ENCODE data around the gene RHD. TPM values are rescaled to one million over a fixed set of nuclear protein-coding genes. Genes with fewer than 3 reads are reported as not detected.

The RHD gene
- polyA plus RNA-seq, 1 of the 3 experiments (the other 2 are of a cell fraction) = not detected

DNA sequence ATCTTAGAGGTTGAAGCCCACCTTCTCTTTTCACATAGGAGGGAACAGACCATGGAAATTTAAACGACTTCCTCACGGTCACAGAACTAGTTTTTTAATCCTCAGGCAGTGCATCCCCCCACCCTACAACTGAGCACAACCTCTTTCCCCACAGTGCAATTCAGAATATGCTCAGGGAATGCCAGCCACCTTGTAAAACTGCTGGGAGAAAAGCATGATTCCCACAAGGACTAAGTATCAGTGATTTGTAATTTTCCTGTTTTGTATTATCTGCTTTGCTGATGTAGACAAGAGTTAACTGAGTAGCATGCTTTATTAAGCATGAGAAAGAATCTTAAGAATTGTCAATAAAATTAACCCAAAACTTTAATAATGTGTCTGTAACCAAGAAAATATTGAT, 89.6 kb downstream of the RHD start:
- POLR2A ChIA-PET = no interaction called here

More for the DNA sequence above, 89.6 kb downstream of the RHD start:
- 93% methylated on average over 2 of the region's 2 CpGs for WGBS (ENCODE audit: low lambda C conversion rate)
- H3K27me3 ChIP-seq (ENCODE audit: insufficient read depth) = no peaks in the 10 kb centered on the region
- peaks cover 27 to 46% of the 10 kb centered on the region in 2 experiments for H3K36me3 ChIP-seq (replicated peaks in 1 of 2; ENCODE audit: control insufficient read depth in 1 of 2, insufficient read depth in 2 of 2, low read length in 1 of 2)
- peaks cover 24% of the 10 kb centered on the region; the same call in 1 of the 2 replicates for H3K79me2 ChIP-seq (ENCODE audit: insufficient read depth)
- no peak overlapping the region for H3K4me2 ChIP-seq
- peaks cover 22% of the 10 kb centered on the region for H3F3A ChIP-seq (replicated peaks; ENCODE audit: insufficient read depth)
- H3K27ac ChIP-seq (ENCODE audit: low read depth in 2 of 2, low read length in 1 of 2) = peak overlapping the region in 1 of 2 experiments; percentile 78; a peak in 3 of 4 replicates
- H3K9me3 ChIP-seq = no peaks in the 10 kb centered on the region
- H3K4me1 ChIP-seq (ENCODE audit: control insufficient read depth in 1 of 2, insufficient read depth in 2 of 2, low read depth in 1 of 2, low read length in 1 of 2) = peaks cover 0 to 7% of the 10 kb centered on the region in 2 experiments; a peak in 1 of 4 replicates
- DNase-seq = no peak
- CTCF ChIA-PET = no interaction called here
- H3K9ac ChIP-seq = no peak overlapping the region
- no peaks in the 10 kb centered on the region for H3K9me2 ChIP-seq
- TF ChIP-seq, protein P1, sequence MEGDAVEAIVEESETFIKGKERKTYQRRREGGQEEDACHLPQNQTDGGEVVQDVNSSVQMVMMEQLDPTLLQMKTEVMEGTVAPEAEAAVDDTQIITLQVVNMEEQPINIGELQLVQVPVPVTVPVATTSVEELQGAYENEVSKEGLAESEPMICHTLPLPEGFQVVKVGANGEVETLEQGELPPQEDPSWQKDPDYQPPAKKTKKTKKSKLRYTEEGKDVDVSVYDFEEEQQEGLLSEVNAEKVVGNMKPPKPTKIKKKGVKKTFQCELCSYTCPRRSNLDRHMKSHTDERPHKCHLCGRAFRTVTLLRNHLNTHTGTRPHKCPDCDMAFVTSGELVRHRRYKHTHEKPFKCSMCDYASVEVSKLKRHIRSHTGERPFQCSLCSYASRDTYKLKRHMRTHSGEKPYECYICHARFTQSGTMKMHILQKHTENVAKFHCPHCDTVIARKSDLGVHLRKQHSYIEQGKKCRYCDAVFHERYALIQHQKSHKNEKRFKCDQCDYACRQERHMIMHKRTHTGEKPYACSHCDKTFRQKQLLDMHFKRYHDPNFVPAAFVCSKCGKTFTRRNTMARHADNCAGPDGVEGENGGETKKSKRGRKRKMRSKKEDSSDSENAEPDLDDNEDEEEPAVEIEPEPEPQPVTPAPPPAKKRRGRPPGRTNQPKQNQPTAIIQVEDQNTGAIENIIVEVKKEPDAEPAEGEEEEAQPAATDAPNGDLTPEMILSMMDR (IDR thresholded peaks at IDR 0.05) = no peak
- TF ChIP-seq RAD21 (IDR thresholded peaks at IDR 0.05; ENCODE audit: low read length) (no peak), ELF1 (IDR thresholded peaks at IDR 0.05) (no peak), GABPA (IDR thresholded peaks at IDR 0.05; ENCODE audit: low read depth) (no peak), MEF2A (IDR thresholded peaks at IDR 0.05; ENCODE audit: borderline replicate concordance, low read depth) (no peak), YY1 (IDR thresholded peaks at IDR 0.05; ENCODE audit: low read depth) (no peak), NRF1 (IDR thresholded peaks at IDR 0.05; ENCODE audit: low read depth, low read length) (no peak), RCOR1 (IDR thresholded peaks at IDR 0.05; ENCODE audit: low read length) (no peak), JUND (IDR thresholded peaks at IDR 0.05) (no peak), SIN3A (IDR thresholded peaks at IDR 0.05; ENCODE audit: borderline replicate concordance, low read depth, low read length) (no peak), GATA2 (CRISPR knock-in tag; IDR thresholded peaks at IDR 0.05) (no peak), FOXJ3 (CRISPR knock-in tag; IDR thresholded peaks at IDR 0.05) (no peak), RFX5 (IDR thresholded peaks at IDR 0.05; ENCODE audit: low read length) (no peak), EP300 (IDR thresholded peaks at IDR 0.05; ENCODE audit: borderline replicate concordance in 1 of 2, low read depth in 1 of 2, low read length in 1 of 2) (no peak)
- TF ChIP-seq, protein P2, sequence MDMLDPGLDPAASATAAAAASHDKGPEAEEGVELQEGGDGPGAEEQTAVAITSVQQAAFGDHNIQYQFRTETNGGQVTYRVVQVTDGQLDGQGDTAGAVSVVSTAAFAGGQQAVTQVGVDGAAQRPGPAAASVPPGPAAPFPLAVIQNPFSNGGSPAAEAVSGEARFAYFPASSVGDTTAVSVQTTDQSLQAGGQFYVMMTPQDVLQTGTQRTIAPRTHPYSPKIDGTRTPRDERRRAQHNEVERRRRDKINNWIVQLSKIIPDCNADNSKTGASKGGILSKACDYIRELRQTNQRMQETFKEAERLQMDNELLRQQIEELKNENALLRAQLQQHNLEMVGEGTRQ (IDR thresholded peaks at IDR 0.05; ENCODE audit: borderline replicate concordance, low read depth, low read length) = no peak
- TF ChIP-seq, protein P3, sequence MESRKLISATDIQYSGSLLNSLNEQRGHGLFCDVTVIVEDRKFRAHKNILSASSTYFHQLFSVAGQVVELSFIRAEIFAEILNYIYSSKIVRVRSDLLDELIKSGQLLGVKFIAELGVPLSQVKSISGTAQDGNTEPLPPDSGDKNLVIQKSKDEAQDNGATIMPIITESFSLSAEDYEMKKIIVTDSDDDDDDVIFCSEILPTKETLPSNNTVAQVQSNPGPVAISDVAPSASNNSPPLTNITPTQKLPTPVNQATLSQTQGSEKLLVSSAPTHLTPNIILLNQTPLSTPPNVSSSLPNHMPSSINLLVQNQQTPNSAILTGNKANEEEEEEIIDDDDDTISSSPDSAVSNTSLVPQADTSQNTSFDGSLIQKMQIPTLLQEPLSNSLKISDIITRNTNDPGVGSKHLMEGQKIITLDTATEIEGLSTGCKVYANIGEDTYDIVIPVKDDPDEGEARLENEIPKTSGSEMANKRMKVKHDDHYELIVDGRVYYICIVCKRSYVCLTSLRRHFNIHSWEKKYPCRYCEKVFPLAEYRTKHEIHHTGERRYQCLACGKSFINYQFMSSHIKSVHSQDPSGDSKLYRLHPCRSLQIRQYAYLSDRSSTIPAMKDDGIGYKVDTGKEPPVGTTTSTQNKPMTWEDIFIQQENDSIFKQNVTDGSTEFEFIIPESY (IDR thresholded peaks at IDR 0.05; ENCODE audit: borderline replicate concordance, low read depth) = no peak
- TF ChIP-seq, protein P4, sequence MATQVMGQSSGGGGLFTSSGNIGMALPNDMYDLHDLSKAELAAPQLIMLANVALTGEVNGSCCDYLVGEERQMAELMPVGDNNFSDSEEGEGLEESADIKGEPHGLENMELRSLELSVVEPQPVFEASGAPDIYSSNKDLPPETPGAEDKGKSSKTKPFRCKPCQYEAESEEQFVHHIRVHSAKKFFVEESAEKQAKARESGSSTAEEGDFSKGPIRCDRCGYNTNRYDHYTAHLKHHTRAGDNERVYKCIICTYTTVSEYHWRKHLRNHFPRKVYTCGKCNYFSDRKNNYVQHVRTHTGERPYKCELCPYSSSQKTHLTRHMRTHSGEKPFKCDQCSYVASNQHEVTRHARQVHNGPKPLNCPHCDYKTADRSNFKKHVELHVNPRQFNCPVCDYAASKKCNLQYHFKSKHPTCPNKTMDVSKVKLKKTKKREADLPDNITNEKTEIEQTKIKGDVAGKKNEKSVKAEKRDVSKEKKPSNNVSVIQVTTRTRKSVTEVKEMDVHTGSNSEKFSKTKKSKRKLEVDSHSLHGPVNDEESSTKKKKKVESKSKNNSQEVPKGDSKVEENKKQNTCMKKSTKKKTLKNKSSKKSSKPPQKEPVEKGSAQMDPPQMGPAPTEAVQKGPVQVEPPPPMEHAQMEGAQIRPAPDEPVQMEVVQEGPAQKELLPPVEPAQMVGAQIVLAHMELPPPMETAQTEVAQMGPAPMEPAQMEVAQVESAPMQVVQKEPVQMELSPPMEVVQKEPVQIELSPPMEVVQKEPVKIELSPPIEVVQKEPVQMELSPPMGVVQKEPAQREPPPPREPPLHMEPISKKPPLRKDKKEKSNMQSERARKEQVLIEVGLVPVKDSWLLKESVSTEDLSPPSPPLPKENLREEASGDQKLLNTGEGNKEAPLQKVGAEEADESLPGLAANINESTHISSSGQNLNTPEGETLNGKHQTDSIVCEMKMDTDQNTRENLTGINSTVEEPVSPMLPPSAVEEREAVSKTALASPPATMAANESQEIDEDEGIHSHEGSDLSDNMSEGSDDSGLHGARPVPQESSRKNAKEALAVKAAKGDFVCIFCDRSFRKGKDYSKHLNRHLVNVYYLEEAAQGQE (IDR thresholded peaks at IDR 0.05; ENCODE audit: low read depth, low read length) = no peak
- TF ChIP-seq, protein P5, sequence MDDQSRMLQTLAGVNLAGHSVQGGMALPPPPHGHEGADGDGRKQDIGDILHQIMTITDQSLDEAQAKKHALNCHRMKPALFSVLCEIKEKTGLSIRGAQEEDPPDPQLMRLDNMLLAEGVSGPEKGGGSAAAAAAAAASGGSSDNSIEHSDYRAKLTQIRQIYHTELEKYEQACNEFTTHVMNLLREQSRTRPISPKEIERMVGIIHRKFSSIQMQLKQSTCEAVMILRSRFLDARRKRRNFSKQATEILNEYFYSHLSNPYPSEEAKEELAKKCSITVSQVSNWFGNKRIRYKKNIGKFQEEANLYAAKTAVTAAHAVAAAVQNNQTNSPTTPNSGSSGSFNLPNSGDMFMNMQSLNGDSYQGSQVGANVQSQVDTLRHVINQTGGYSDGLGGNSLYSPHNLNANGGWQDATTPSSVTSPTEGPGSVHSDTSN (IDR thresholded peaks at IDR 0.05) = no peak
- H4K20me1 ChIP-seq (ENCODE audit: insufficient read depth) = no peaks in the 10 kb centered on the region; the same call in 1 of the 2 replicates
- H2AFZ ChIP-seq (ENCODE audit: low read depth) = no peak overlapping the region
- no peak overlapping the region for H3K4me3 ChIP-seq (ENCODE audit: low read depth in 2 of 2, low read length in 1 of 2)

Data from SK-N-SH (cell line).